Measurements from ENCODE around the gene PRKN.

DNA sequence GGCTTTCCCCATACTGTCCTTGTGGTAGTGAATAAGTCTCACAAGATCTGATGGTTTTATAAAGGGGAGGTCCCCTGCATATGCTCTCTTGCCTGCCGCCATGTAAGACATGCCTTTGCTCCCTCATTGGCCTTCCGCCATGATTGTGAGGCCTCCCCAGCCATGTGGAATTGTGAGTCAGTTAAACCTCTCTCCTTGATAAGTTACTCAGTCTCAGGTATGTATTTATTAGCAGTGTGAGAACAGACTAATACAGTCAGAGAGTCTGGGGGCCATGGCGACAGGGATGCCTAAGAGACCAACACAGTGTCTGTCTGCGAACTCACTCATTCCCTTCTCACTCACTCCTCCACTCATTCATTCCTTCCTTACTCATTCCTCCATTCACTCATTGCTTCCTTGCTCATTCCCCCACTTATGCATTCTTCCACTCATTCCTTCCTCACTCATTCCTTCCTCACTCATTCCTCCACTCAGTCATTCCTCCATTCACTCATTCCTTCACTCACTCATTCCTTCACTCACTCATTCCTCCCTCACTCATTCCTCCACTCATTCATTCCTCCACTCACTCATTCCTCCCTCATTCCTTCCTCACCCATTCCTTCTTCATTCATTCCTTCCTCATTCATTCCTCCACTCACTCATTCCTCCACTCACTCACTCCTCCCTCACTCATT is 1316.2 kb downstream of the PRKN start:
- TF ChIP-seq, protein P1, sequence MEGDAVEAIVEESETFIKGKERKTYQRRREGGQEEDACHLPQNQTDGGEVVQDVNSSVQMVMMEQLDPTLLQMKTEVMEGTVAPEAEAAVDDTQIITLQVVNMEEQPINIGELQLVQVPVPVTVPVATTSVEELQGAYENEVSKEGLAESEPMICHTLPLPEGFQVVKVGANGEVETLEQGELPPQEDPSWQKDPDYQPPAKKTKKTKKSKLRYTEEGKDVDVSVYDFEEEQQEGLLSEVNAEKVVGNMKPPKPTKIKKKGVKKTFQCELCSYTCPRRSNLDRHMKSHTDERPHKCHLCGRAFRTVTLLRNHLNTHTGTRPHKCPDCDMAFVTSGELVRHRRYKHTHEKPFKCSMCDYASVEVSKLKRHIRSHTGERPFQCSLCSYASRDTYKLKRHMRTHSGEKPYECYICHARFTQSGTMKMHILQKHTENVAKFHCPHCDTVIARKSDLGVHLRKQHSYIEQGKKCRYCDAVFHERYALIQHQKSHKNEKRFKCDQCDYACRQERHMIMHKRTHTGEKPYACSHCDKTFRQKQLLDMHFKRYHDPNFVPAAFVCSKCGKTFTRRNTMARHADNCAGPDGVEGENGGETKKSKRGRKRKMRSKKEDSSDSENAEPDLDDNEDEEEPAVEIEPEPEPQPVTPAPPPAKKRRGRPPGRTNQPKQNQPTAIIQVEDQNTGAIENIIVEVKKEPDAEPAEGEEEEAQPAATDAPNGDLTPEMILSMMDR (IDR thresholded peaks at IDR 0.05), result no peak
- TF ChIP-seq POLR2AphosphoS5 (IDR thresholded peaks at IDR 0.05), result no peak
